Limb (tissue), 2 donors: Measurements from ENCODE around the gene RNF7.
"Not testable (repeated sequence)": the region's sequence is repeated elsewhere in the genome, so short reads cannot be mapped to it uniquely, and the experiment has no call there.

Experiments
- DNase-seq, 2 donors: peaks; one replicate each; pipeline ENCODE4 v3.0.0-alpha.2; 2016; ENCODE audit errors: extremely low spot score in 2 of 2

Gene RNF7

DNA sequence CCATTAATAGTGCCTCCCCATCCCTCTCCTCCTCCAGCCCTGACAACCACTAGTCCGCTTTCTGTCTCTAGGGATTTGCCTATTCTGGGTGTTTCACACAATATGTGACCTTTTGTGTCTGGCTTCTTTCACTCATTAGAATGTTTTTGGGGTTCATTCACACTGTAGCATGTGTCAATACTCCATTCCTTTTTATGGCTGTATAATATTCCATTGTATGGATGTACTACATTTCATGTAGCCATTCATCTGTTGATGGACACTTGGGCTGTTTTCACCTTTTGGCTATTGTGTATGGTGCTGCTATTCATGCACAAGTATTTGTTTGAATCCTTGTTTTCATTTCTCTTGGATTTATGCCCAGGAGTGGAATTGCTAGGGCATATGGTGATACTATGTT lies 41.6 kb downstream of the RNF7 start:
- DNase-seq, result no peak

DNA sequence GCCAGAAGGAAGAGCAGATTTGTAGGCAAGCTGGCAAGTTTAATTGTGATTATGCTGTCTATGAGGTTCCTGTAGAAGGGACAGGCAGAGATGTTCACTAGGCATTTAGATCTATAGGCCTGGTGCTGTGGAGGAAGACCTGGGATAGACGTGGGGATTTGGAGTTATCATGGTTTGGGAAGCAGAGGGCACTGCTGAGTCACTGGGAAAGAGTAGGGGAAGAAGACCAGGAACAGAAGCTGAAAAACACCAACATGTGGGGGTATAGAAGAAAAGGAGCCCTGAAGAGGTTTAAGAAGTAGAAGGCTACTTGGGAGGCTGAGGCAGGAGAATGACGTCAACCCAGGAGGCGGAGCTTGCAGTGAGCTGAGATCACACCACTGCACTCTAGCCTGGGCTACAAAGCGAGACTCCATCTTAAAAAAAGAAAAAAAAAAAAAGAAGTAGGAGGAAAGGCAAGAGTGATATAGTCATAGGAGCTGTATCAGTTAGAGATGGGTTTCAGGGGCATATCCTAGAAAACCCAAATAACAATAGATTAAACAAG lies 44.4 kb downstream of the RNF7 start:
- DNase-seq, result no peak

DNA sequence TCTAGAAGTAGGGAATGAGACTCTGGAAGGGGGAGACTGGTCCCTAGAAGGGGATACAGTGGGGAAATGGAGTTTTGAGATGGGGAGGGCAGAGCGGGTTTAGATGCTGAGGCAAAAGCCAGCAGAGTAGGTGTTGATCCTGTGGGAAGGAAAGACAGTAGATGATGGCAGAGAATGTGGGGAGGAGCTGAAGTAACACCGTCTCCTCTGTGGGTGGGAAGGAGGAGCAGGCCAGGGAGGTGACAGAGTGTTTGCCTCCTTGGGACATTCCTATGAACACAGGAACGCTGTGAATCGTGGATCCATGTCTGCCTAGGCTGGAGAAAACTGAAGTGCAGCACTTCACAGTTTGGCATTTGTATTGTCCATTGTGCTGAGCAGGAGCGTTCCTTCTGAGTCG lies 45.5 kb downstream of the RNF7 start:
- DNase-seq, result no peak

DNA sequence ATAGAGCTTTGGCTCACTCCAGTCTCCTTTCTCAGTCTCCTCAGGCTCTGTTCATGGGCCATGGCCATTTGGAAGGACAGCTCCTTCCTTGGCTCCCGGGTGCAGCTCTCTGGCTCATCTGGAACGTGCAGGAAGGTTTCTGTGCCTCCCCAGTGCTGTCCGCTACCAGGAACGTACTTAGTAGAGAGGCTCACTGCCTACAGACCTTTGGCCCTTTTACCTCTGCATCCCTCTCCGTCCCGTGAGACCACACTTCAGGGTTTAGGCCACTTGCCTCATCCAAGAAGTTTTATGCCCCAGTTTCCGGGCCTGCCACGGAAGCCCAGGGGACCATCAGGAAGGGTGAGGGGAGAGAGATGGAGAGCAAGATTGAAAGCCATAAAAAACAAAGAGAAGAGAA lies 46.0 kb downstream of the RNF7 start:
- DNase-seq, result no peak

DNA sequence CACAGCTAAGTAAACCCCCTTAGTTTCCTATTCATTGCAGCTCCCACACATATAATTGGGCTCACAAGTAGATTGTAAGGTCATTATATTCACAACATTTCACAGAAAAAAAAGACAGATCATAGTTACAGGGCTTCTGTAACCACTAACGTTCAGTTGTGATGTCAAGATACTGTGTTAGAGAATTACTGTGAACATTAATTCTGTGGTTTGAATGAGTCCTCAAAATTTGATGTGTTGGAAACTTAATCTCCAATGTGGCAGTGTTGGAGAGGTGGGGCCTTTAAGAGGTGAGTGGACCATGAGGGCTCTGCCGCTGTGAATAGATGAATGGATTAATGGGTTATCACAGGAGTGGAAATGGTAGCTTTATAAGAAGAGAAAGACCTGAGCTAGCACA lies 46.4 kb downstream of the RNF7 start:
- DNase-seq, result no peak

DNA sequence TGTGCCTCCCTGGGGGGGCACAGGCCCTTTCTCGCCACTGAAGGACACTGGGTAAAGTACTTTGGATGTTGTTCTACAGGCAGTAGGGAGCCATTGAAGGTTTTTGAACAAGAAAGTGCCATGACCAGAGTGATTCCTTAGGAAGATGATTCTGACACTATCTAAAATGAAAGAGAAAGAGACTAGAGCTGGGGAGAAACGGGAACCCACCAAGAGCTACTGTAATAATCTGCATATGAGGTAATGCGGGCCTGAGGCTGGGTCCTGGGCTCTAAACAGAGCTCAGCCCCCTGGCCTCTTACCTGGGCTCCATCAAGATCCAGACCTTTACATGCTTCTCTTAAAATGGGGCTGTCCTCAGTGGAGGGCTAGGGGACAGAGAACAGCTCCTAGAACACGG lies 50.1 kb downstream of the RNF7 start:
- DNase-seq, result no peak

DNA sequence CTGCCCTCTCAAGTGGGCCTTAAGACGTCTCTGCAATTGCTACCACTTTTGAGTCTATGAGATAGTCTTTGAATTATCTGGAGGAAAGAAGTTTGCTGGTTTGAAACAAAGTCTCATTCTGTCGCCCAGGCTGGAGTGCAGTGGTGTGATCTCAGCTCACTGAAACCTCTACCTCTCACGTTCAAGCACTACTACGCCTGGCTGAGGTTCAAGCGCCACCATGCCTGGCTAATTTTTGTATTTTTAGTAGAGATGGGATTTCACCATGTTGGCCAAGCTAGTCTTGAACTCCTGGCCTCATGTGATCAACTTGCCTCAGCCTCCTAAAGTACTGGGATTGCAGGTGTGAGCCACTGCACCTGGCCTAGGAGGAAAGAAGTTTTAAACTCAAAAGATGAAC lies 50.7 kb downstream of the RNF7 start:
- not testable (repeated sequence) for DNase-seq

DNA sequence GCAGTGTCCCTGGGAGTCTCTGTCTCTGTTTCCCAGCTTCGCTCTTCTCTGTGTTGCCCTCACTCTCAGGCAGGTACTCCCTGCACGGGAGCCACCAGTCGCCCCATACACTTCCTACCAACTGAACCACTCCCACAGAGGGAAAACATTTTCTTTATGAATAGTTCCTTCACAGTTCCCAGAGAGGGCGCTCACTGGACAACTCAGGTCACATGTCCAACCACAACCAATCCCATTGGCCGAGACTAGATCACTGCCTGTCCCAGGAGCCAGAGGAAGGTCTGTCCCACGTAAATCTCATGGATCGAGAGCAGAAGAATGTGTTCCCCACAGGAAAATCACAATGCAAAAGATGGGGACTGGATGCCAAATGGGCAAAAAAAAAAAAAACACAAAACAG lies 51.2 kb downstream of the RNF7 start:
- no peak for DNase-seq

DNA sequence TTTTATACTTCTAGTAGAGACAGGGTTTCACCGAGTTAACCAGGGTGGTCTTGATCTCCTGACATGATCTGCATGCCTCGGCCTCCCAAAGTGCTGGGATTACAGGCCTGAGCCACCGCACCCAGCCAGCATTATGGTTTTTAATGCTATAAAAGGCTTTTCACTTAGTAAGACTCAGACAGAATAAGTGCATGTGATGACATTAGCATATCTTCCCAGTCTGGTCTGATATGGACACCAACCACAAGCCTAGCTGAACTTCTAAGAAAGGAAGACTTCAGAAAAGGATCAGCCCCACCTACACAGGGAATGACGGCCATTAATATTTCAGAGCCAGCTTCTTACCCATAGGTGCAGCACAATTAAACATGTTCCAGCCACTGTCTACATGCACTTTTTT lies 52.1 kb downstream of the RNF7 start:
- DNase-seq, result no peak

DNA sequence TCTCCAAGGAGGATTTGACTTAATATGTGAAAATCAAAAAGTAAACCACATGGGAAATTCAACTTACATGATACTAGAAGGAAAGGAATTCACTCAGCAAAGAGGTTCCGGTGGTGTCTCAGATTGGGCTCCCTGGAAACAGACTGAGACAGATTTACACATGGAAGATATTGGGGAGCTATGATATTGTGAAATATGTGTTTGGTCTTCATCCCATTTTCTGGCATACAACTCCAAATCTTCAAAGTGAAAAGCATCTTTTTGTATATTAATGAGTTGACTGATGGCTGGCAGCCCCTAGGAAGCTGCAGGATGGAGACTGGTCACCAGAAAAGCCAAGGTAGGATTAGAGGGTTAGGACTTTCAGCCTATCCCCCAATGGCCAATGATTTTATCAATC lies 54.4 kb downstream of the RNF7 start:
- no peak for DNase-seq

DNA sequence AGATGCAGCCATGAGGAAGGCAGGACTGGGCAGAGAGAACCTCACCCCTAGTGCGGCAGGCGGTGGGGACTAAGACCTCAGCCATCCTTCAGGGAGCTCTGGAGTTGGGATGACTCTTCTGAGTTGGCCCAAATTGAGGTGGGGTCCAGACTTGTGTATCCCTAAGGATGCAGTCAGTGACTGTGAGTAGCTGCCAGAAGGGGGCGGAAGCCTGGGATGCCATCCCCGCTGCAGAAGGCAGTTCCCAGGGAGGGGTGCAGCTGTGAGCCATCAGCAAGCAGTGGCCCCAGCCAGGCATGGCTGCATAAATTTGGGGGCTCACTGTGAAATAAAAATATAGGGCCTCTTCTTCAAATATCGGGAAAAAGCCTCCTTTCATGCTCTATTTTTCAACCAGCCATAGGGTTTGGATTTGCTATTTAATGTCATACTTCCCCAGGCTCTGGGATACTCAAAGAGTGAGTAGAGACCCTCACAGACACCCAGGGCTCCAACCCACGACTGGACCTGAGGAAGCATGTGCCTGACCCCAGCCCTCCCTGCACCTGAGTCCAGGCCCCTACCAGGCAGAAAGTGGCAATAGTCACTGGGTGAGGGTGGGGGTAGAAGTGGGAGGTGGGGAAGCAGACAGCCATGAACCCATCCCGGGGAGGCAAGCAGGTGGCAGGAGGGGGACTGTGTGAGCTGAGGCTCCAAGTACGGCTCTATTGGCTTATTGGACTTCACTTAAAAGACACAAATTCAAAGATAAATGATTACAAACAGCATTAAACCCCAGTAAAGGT lies 55.6 kb downstream of the RNF7 start:
- DNase-seq, result no peak

DNA sequence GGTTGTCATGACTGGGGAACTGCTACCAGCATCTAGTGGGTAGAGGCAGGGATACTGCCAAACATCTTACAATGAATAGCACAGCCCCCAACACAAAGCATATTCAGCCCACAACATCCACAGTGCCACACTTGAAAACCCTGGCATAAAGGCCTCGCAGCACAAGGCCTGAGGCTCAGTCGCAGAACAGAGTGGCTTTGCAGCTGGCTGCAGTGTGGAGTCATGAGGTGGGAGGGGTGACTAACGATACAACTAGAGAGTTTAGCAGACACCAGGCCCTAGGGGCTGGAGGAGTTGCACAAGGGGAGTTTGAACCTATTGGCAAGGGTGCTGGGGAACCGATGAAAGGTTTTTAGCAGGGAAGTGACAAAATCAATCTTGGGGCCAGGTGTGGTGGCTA lies 57.2 kb downstream of the RNF7 start:
- DNase-seq, result no peak

DNA sequence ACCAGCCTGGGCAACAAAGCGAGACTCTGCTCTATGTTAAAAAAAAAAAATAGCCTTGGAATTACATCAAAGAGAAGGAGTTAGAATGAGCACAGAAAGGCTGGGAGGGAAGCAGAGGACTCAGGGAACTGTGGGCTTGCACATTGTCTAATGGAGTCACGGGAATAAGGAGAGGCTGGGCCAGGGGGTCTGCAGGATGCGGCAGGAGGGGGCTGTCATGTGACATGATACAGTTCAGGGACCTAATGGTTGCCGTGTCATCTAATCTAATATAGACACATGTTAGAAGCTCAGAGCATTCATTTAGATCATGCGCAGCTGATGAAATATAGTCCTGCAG lies 57.6 kb downstream of the RNF7 start:
- no peak for DNase-seq

DNA sequence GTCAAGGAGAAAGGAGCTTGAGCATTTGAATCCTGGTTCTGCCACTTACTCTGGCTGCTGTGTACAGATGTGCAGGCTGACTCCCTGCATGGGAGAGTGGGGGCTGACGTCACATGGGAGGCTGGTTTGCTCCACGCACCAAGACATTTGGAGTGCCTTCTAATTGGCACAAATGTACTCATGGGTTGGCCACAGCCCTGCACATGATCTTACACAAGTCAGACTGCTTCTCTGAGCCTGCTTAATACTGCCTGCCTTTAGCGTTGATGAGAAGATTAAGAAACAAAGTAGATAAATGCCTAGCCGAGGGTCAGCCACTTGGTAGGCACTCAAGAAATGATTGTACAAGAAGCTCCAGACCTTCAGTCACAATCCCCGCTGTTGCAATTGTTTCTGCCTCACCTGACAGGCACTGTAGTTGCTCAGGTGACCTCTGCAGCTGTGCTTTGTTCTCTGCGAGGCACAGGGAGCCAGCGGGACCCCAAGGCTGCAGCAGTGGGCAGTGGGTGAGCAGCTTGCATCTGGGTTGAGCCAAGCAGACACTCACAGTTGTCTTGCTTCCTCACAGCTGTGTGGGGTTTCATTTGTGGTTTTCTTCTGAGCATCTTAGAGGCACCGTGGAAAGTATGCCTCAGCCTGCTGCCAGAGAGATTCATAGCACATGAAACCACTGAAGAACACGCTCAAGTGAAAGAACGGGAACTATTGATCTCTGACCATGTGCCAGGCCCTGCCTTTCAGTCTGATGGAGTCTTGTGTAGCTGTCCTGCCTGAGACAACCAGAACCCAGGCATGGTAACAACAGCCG lies 58.2 kb downstream of the RNF7 start:
- DNase-seq, result no peak
